RWPE2 (cell line): Measurements from ENCODE around the gene ABCG4.

Source experiments
- ATAC-seq: fragments of 200-7000 bp; cut with Tn5 transposase; 3 replicates; pipeline ENCODE4 v1.9.1; 2021; ENCODE audit warnings: low read depth
- DNase-seq: peaks from one replicate; pipeline ENCODE4 v3.0.0-alpha.2; 2020; ENCODE audit warnings: low spot score
- H3K27ac ChIP-seq: fragments of 450-650 bp; 2 replicates; pipeline ENCODE4 v1.5.1; 2017; ENCODE audit warnings: mild to moderate bottlenecking; ENCODE audit not compliant: poor library complexity, severe bottlenecking
- H3K27me3 ChIP-seq: fragments of 250-450 bp; sonication (Bioruptor Pico); 2 replicates; pipeline ENCODE4 v1.5.1; 2021; ENCODE audit warnings: mild to moderate bottlenecking, moderate library complexity; ENCODE audit not compliant: insufficient read depth, poor library complexity, severe bottlenecking
- H3K36me3 ChIP-seq: fragments of 250-450 bp; sonication (Bioruptor Pico); 2 replicates; pipeline ENCODE4 v1.5.1; 2020; ENCODE audit warnings: low read depth, mild to moderate bottlenecking, moderate library complexity
- H3K4me1 ChIP-seq: fragments of 250-450 bp; sonication (Bioruptor Pico); 2 replicates; pipeline ENCODE4 v1.5.1; 2021; ENCODE audit warnings: mild to moderate bottlenecking, moderate library complexity; ENCODE audit not compliant: insufficient read depth, poor library complexity, severe bottlenecking
- H3K4me3 ChIP-seq: fragments of 250-450 bp; sonication (Bioruptor Pico); 2 replicates; pipeline ENCODE4 v1.5.1; 2021; ENCODE audit warnings: mild to moderate bottlenecking, moderate library complexity; ENCODE audit not compliant: severe bottlenecking
- H3K9me3 ChIP-seq: fragments of 250-450 bp; sonication (Bioruptor Pico); 2 replicates; pipeline ENCODE4 v1.5.1; 2021; ENCODE audit warnings: mild to moderate bottlenecking, moderate library complexity; ENCODE audit not compliant: severe bottlenecking
- CTCF ChIP-seq: fragments of 450-650 bp; IDR thresholded peaks from one replicate; pipeline ENCODE4 v1.5.1; 2017; ENCODE audit warnings: mild to moderate bottlenecking, moderate library complexity; ENCODE audit not compliant: poor library complexity, severe bottlenecking

ABCG4 gene

DNA sequence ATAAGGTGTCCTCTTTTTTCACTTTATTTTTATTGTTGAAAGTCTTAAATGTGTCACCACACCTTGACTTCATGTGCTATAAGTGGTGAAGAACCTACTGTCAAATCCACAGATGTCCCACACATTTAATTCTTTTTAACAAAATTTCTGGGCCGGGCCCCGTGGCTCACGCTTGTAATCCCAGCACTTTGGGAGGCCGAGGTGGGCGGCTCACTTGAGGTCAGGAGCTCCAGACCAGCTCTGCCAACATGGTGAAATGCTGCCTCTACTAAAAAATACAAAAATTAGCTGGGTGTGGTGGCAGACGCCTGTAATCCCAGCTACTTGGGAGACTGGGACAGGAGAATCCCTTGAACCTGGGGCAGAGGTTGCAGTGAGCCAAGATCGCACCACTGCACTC lies 60.3 kb downstream of the ABCG4 start:
- no peak overlapping the region for H3K27ac ChIP-seq
- no peak overlapping the region for H3K4me3 ChIP-seq
- ATAC-seq = no peak
- H3K9me3 ChIP-seq = no peaks in the 10 kb centered on the region
- peaks cover 12% of the 10 kb centered on the region for H3K4me1 ChIP-seq
- H3K36me3 ChIP-seq = no peaks in the 10 kb centered on the region
- H3K27me3 ChIP-seq = no peaks in the 10 kb centered on the region
- DNase-seq = no peak
- no peak for TF ChIP-seq CTCF

- TF ChIP-seq CTCF = no peak
- Histone ChIP-seq H3K27me3 (no peaks in the 10 kb centered on the region), H3K4me1 (peaks cover 12% of the 10 kb centered on the region), H3K9me3 (no peaks in the 10 kb centered on the region), H3K4me3 (no peak overlapping the region), H3K27ac (no peak overlapping the region), H3K36me3 (no peaks in the 10 kb centered on the region)
- ATAC-seq = no peak
- no peak for DNase-seq
These were observed 61.2 kb downstream of the ABCG4 start for GRCh38 chr11:119210050-119210449.
